Measurements from ENCODE around the gene CCL16. TPM values are rescaled to one million over a fixed set of nuclear protein-coding genes. Genes with fewer than 3 reads are reported as not detected.

Gene CCL16
- total and polyA plus RNA-seq, 2 donors, result 0.09 to 0.46 TPM

- no peak for DNase-seq (ENCODE audit: low read depth in 6 of 9, low spot score in 9 of 9)
- Histone ChIP-seq H3K4me3 (ENCODE audit: low read length in 2 of 2) (no peak overlapping the region), H3K36me3 (ENCODE audit: control insufficient read depth in 2 of 2, insufficient read depth in 2 of 2, low read length in 1 of 2) (no peaks in the 10 kb centered on the region), H3K4me1 (ENCODE audit: control insufficient read depth in 2 of 2, insufficient read depth in 2 of 2, low read length in 2 of 2) (peaks cover 9 to 14% of the 10 kb centered on the region in 2 donors), H3K9me3 (ENCODE audit: control insufficient read depth in 2 of 2, insufficient read depth in 1 of 2, low read length in 1 of 2) (no peaks in the 10 kb centered on the region), H3K27ac (ENCODE audit: low read depth in 1 of 2, low read length in 1 of 2) (no peak overlapping the region), H3K27me3 (ENCODE audit: control insufficient read depth in 2 of 2, insufficient read depth in 1 of 2, low read length in 1 of 2) (no peaks in the 10 kb centered on the region)
These were observed 48.7 kb downstream of the CCL16 start for GRCh38 chr17:35932586-35932985.

DNA sequence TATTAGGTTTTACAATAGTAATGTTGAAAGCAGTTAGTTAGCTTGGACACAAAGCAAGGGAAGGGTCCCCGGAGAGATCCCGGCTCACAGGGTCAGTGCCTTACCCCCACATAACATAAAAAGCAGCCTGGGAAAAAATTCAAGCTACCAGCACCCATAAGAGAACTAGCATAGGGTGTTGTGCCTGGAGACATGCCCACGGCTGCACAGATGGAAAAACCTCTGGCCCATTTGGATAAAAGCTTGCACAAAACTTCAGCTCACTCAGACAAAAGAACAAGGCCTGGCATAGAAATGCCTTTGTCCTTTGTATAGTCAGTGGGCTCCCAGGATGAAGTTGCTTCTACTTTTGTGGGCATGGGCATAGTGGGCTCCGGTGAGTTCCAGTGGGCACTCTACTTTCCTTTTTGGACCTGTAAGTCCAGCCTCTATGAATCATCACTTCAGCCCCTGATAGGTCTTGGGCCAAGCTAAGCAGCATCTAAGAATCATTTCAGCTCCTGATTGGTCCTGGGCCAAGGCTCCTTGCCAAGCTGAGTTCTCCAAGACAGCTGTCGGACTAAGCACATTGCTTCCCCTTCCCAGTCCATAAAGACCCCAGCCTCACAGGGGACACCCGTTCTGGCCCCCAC, 49.4 kb downstream of the CCL16 start:
- peaks cover 9 to 14% of the 10 kb centered on the region in 2 donors for H3K4me1 ChIP-seq (ENCODE audit: control insufficient read depth in 2 of 2, insufficient read depth in 2 of 2, low read length in 2 of 2)
- H3K27ac ChIP-seq (ENCODE audit: low read depth in 1 of 2, low read length in 1 of 2), result no peak overlapping the region
- no peaks in the 10 kb centered on the region for H3K36me3 ChIP-seq (ENCODE audit: control insufficient read depth in 2 of 2, insufficient read depth in 2 of 2, low read length in 1 of 2)
- WGBS, result 95% methylated on average over 6 of the region's 6 CpGs
- H3K9me3 ChIP-seq (ENCODE audit: control insufficient read depth in 2 of 2, insufficient read depth in 1 of 2, low read length in 1 of 2), result no peaks in the 10 kb centered on the region
- no peak for DNase-seq (ENCODE audit: low read depth in 6 of 9, low spot score in 9 of 9)
- H3K27me3 ChIP-seq (ENCODE audit: control insufficient read depth in 2 of 2, insufficient read depth in 1 of 2, low read length in 1 of 2), result no peaks in the 10 kb centered on the region
- no peak overlapping the region for H3K4me3 ChIP-seq (ENCODE audit: low read length in 2 of 2)

DNA sequence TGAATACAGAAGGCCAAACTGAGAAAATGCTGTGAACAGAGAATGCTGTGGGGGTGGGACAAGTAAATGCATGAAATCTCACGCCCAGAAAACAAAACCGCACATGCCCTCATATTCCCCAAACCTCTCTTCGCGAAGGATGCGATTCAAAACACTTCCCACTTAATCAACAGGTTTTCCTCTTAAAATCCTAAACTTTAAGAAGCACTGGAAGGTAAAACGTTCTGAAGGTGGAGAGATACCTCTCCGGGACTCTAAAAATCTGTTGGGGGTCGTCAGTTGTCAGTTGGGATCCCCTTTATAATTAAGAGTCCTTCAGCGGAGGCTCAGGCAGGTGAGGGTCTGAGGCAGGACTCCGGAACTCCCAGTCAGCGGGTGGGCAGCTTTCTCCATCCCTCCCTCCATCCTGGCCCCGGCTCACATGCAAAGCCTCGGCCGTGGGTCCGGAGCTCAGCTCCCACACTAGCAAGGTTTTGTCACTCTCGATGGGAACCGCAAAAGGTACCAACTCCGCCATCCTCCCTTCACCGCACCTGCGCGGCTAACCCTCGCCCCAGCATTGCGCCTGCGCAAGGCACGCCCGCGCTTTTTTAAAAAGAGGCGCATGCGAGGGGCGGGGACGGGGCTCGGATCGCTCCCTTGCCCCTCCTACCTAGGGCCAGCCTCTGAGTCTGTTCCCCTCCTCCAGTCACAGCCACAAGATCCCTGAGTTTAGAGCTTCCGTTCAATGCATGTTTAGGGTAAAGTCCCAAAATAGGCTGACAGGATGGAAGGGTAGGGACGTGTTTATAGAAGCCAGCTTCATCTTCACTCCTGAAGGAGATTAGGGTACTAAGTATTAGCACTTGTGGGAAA, 50.9 kb downstream of the CCL16 start, which contains the start of gene RDM1:
Gene RDM1 (minus strand): TSS at position 563 of the 855 bp plus-strand sequence. CDS start 46 bp downstream, at position 517.
- Histone ChIP-seq H3K4me3 (ENCODE audit: low read length in 2 of 2) (peak within 1 kb of the TSS; percentile 54 to 62), H3K4me1 (ENCODE audit: control insufficient read depth in 2 of 2, insufficient read depth in 2 of 2, low read length in 2 of 2) (peaks cover 9 to 14% of the 10 kb centered on the region in 2 donors), H3K9me3 (ENCODE audit: control insufficient read depth in 2 of 2, insufficient read depth in 1 of 2, low read length in 1 of 2) (no peaks in the 10 kb centered on the region), H3K27ac (ENCODE audit: low read depth in 1 of 2, low read length in 1 of 2) (peak within 1 kb of the TSS; percentile 12 to 15), H3K36me3 (ENCODE audit: control insufficient read depth in 2 of 2, insufficient read depth in 2 of 2, low read length in 1 of 2) (no peaks in the 10 kb centered on the region), H3K27me3 (ENCODE audit: control insufficient read depth in 2 of 2, insufficient read depth in 1 of 2, low read length in 1 of 2) (no peaks in the 10 kb centered on the region)
- 3% methylated on average over 35 of the region's 35 CpGs for WGBS
- peak; percentile 31 to 91 (median 77) for DNase-seq (ENCODE audit: low read depth in 6 of 9, low spot score in 9 of 9)

- peaks cover 13 to 14% of the 10 kb centered on the region in 2 donors for H3K4me1 ChIP-seq (ENCODE audit: control insufficient read depth in 2 of 2, insufficient read depth in 2 of 2, low read length in 2 of 2)
- no peak overlapping the region for H3K4me3 ChIP-seq (ENCODE audit: low read length in 2 of 2)
- no peaks in the 10 kb centered on the region for H3K27me3 ChIP-seq (ENCODE audit: control insufficient read depth in 2 of 2, insufficient read depth in 1 of 2, low read length in 1 of 2)
- peaks cover 2 to 3% of the 10 kb centered on the region in 2 donors for H3K36me3 ChIP-seq (ENCODE audit: control insufficient read depth in 2 of 2, insufficient read depth in 2 of 2, low read length in 1 of 2)
- H3K9me3 ChIP-seq (ENCODE audit: control insufficient read depth in 2 of 2, insufficient read depth in 1 of 2, low read length in 1 of 2), result no peaks in the 10 kb centered on the region
- no peak for DNase-seq (ENCODE audit: low read depth in 6 of 9, low spot score in 9 of 9)
- H3K27ac ChIP-seq (ENCODE audit: low read depth in 1 of 2, low read length in 1 of 2), result no peak overlapping the region
These were observed 53.6 kb downstream of the CCL16 start for GRCh38 chr17:35927714-35928113.

Other genes starting within 250 kb of the CCL16 start
- gene RASL10B, start 249.9 kb downstream of the CCL16 start, total RNA-seq, result 0.76 TPM
- 0.80 TPM for gene RASL10B, start 249.9 kb downstream of the CCL16 start, polyA plus RNA-seq
- gene GAS2L2, start 228.3 kb downstream of the CCL16 start, total RNA-seq, result not detected
- gene GAS2L2, start 228.3 kb downstream of the CCL16 start, polyA plus RNA-seq, result 0.21 TPM
- 0.09 TPM for gene C17orf50, start 220.6 kb downstream of the CCL16 start, total RNA-seq
- 0.14 TPM for gene C17orf50, start 220.6 kb downstream of the CCL16 start, polyA plus RNA-seq
- 1.1 TPM for gene MMP28, start 185.9 kb downstream of the CCL16 start, total RNA-seq
- 4.7 TPM for gene MMP28, start 185.9 kb downstream of the CCL16 start, polyA plus RNA-seq
- gene TAF15, start 172.0 kb downstream of the CCL16 start, total RNA-seq, result 26.1 TPM
- 95.9 TPM for gene TAF15, start 172.0 kb downstream of the CCL16 start, polyA plus RNA-seq
- 0.05 TPM for gene HEATR9, start 112.6 kb downstream of the CCL16 start, total RNA-seq
- 0.82 TPM for gene HEATR9, start 112.6 kb downstream of the CCL16 start, polyA plus RNA-seq
- 26.7 TPM for gene CCL5, start 101.1 kb downstream of the CCL16 start, total RNA-seq
- 27.4 TPM for gene CCL5, start 101.1 kb downstream of the CCL16 start, polyA plus RNA-seq
- 5.7 TPM for gene RDM1, start 50.7 kb downstream of the CCL16 start, total RNA-seq
- gene RDM1, start 50.7 kb downstream of the CCL16 start, polyA plus RNA-seq, result 1.1 TPM
- gene LYZL6, start 37.8 kb downstream of the CCL16 start, total RNA-seq, result not detected
- 0.11 TPM for gene LYZL6, start 37.8 kb downstream of the CCL16 start, polyA plus RNA-seq
- 4.1 TPM for gene CCL14, start 5.2 kb upstream of the CCL16 start, total RNA-seq
- 94.2 TPM for gene CCL14, start 5.2 kb upstream of the CCL16 start, polyA plus RNA-seq
- gene CCL15, start 20.1 kb upstream of the CCL16 start, total RNA-seq, result not detected
- gene CCL15, start 20.1 kb upstream of the CCL16 start, polyA plus RNA-seq, result 0.73 TPM
- 0.61 TPM for gene CCL23, start 36.5 kb upstream of the CCL16 start, total RNA-seq
- gene CCL23, start 36.5 kb upstream of the CCL16 start, polyA plus RNA-seq, result 4.2 TPM
- 9.3 TPM for gene CCL18, start 82.8 kb upstream of the CCL16 start, total RNA-seq
- 461 TPM for gene CCL18, start 82.8 kb upstream of the CCL16 start, polyA plus RNA-seq
- 15.9 TPM for gene CCL3, start 108.6 kb upstream of the CCL16 start, total RNA-seq
- 38.5 TPM for gene CCL3, start 108.6 kb upstream of the CCL16 start, polyA plus RNA-seq
- 7.3 TPM for gene CCL4, start 122.3 kb upstream of the CCL16 start, total RNA-seq
- gene CCL4, start 122.3 kb upstream of the CCL16 start, polyA plus RNA-seq, result 15.4 TPM
- gene TBC1D3B, start 195.1 kb upstream of the CCL16 start, total RNA-seq, result 1.3 TPM
- gene TBC1D3B, start 195.1 kb upstream of the CCL16 start, polyA plus RNA-seq, result 3.9 TPM
- 4.3 TPM for gene CCL3L1, start 215.3 kb upstream of the CCL16 start, total RNA-seq
- 1.9 TPM for gene CCL3L1, start 215.3 kb upstream of the CCL16 start, polyA plus RNA-seq
- 11.8 TPM for gene CCL4L2, start 229.6 kb upstream of the CCL16 start, total RNA-seq
- gene CCL4L2, start 229.6 kb upstream of the CCL16 start, polyA plus RNA-seq, result 2.4 TPM